Measurements from ENCODE around the gene THAP7. TPM values are rescaled to one million over a fixed set of nuclear protein-coding genes. Genes with fewer than 3 reads are reported as not detected.

The THAP7 gene
- total RNA-seq, 4 donors from 2014 or later, result 46.9 to 71.8 (median 49.3) TPM

DNA sequence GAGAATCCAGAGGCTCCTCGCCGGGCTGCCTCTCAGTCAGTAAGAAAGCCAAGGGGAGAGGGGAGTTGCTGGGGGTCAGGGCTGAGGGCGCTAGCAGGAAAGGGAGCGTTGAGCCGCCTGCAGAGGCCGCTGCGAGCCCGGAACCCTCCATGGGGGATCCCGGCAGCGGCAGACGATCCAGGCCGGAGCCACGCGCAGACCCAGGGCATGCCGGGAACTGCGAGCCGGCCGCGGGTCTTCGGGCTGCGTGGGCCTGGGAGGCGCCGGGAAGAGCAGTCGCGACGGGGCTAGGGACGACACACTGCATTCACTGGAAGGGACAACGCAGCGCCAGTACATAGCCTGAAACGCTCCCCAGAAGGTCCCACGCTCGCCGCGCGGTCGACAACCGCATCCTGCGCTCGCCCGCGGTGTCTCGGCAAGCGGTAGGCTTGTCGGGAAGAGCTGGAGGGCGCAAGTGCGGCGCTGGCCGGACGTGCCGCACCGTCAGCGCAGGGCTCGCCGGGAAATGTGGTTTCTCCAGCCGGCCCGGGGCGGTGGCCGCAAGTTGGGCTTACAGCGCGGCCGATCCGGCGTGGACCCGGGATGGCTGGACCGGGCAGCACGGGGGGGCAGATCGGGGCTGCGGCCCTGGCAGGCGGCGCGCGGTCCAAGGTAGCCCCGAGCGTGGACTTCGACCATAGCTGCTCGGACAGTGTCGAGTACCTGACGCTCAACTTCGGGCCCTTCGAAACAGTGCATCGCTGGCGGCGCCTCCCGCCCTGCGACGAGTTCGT, 19.9 kb downstream of the THAP7 start, which contains the start of gene LZTR1:
Gene LZTR1, plus strand, starts transcription at position 511 of the 776 bp plus-strand sequence. Its CDS starts 75 bp downstream, at position 586.
- peaks cover 0 to 50% (median 24%) of the 10 kb centered on the region in 4 donors for H3K4me1 ChIP-seq
- WGBS, 2 donors, result 0 to 1% methylated on average over 16 to 76 of the region's 87 CpGs
- DNase-seq (ENCODE audit: low spot score in 2 of 2), result peak; percentile 66 to 67

GRCh38 chr22:20980938-20981722, 20.8 kb downstream of the THAP7 start:
- no peak for DNase-seq (ENCODE audit: low spot score in 2 of 2)
- H3K27ac ChIP-seq, result peak overlapping the region; percentile 83 to 92 (median 90)
- peaks cover 0 to 12% (median 0%) of the 10 kb centered on the region in 4 donors for H3K9me3 ChIP-seq
- 58 to 71% methylated on average over 10 of the region's 10 CpGs for WGBS, 2 donors
- H3K27me3 ChIP-seq, result no peaks in the 10 kb centered on the region
- peaks cover 0 to 50% (median 24%) of the 10 kb centered on the region in 4 donors for H3K4me1 ChIP-seq
- peaks cover 0 to 22% (median 0%) of the 10 kb centered on the region in 3 donors for H3K36me3 ChIP-seq
- TF ChIP-seq EP300 (IDR thresholded peaks at IDR 0.05), result no peak
- no peak for TF ChIP-seq POLR2A (IDR thresholded peaks at IDR 0.05)
- TF ChIP-seq, protein P1, sequence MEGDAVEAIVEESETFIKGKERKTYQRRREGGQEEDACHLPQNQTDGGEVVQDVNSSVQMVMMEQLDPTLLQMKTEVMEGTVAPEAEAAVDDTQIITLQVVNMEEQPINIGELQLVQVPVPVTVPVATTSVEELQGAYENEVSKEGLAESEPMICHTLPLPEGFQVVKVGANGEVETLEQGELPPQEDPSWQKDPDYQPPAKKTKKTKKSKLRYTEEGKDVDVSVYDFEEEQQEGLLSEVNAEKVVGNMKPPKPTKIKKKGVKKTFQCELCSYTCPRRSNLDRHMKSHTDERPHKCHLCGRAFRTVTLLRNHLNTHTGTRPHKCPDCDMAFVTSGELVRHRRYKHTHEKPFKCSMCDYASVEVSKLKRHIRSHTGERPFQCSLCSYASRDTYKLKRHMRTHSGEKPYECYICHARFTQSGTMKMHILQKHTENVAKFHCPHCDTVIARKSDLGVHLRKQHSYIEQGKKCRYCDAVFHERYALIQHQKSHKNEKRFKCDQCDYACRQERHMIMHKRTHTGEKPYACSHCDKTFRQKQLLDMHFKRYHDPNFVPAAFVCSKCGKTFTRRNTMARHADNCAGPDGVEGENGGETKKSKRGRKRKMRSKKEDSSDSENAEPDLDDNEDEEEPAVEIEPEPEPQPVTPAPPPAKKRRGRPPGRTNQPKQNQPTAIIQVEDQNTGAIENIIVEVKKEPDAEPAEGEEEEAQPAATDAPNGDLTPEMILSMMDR (IDR thresholded peaks at IDR 0.05), result no peak
- H3K4me3 ChIP-seq, result peak overlapping the region; percentile 72 to 91 (median 76)

More for the DNA sequence above, 19.9 kb downstream of the THAP7 start, which contains the start of gene LZTR1:
- Histone ChIP-seq H3K27me3 (no peaks in the 10 kb centered on the region), H3K36me3 (peaks cover 0 to 28% (median 0%) of the 10 kb centered on the region in 3 donors), H3K4me3 (peak within 1 kb of the TSS; percentile 72 to 91 (median 76)), H3K27ac (peak within 1 kb of the TSS; percentile 83 to 92 (median 90)), H3K9me3 (peaks cover 0 to 12% (median 0%) of the 10 kb centered on the region in 4 donors)
- TF ChIP-seq POLR2A (IDR thresholded peaks at IDR 0.05), result peak; percentile 89 to 97
- peak; percentile 82 to 99 for TF ChIP-seq EP300 (IDR thresholded peaks at IDR 0.05)
- TF ChIP-seq, protein P1 (IDR thresholded peaks at IDR 0.05), result peak; percentile 24 to 80 (median 55)

DNA sequence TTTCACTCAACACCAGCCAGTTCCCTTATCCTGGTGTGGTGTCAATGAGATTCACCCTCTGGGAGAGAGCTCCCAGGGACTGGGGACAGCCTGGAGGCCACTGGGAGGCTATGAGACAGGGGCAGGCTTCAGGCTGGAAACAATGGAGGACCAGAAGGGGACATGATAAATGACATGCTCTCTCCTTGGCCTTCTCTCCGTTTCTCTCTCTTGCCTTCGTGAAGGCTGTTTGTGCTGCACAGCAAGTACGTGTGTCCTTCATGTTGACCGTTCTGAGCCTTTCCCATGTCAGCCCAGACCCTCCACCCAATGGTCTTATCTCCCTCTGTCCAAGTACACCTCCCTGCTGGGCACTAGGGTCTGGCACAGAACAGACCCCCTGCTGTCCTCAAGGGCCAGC, 21.4 kb downstream of the THAP7 start:
- Histone ChIP-seq H3K4me1 (peaks cover 0 to 50% (median 24%) of the 10 kb centered on the region in 4 donors), H3K4me3 (no peak overlapping the region), H3K9me3 (peaks cover 0 to 12% (median 0%) of the 10 kb centered on the region in 4 donors), H3K36me3 (peaks cover 0 to 17% (median 0%) of the 10 kb centered on the region in 3 donors), H3K27ac (no peak overlapping the region), H3K27me3 (no peaks in the 10 kb centered on the region)
- DNase-seq (ENCODE audit: low spot score in 2 of 2), result no peak
- TF ChIP-seq EP300 (IDR thresholded peaks at IDR 0.05) (no peak), POLR2A (IDR thresholded peaks at IDR 0.05) (no peak)
- TF ChIP-seq, protein P1 (IDR thresholded peaks at IDR 0.05), result no peak
- 80 to 83% methylated on average over 4 of the region's 4 CpGs for WGBS, 2 donors

DNA sequence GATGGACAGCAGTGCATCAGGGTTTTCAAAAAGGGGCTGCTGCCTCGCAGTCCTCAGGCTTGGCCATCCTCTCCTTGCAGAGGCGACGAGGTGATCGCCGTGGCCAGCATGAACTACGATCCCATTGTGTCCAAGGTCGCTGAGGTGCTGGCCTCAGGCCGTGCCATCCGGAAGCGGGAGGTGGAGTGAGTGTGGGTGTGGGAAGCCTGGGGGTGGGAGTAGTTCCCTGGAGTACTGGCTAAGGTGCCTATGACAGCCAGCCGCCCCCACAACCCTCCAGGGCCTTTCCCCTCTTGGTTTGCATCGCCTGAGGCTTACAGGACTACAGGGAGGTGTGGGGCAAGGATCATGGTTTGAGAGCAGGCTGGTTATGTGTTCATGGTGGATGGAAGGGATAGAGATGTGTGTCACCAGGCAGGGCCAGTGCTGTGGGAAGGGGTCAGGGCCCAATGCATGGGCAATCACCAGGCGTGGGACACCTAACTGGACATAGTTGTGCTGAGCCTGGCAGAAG, 21.9 kb downstream of the THAP7 start:
- DNase-seq (ENCODE audit: low spot score in 2 of 2), result no peak

More for the DNA sequence above, 21.9 kb downstream of the THAP7 start:
- Histone ChIP-seq H3K27me3 (no peaks in the 10 kb centered on the region), H3K9me3 (peaks cover 0 to 12% (median 0%) of the 10 kb centered on the region in 4 donors), H3K27ac (peak overlapping the region in 2 of 4 donors; percentile 50 to 65), H3K4me1 (peaks cover 0 to 48% (median 24%) of the 10 kb centered on the region in 4 donors), H3K36me3 (peaks cover 0 to 11% (median 0%) of the 10 kb centered on the region in 3 donors), H3K4me3 (peak overlapping the region in 3 of 4 donors; percentile 7 to 42 (median 21))
- 28 to 37% methylated on average over 9 to 12 of the region's 13 CpGs for WGBS, 2 donors
- TF ChIP-seq, protein P1 (IDR thresholded peaks at IDR 0.05), result no peak
- TF ChIP-seq POLR2A (IDR thresholded peaks at IDR 0.05), result no peak
- no peak for TF ChIP-seq EP300 (IDR thresholded peaks at IDR 0.05)

Measured in tibial nerve (tissue), 4 donors.